ENCODE data around the gene KRTAP12-4. TPM values are rescaled to one million over a fixed set of nuclear protein-coding genes. Genes with fewer than 3 reads are reported as not detected.
"Not testable (repeated sequence)": the region's sequence is repeated elsewhere in the genome, so short reads cannot be mapped to it uniquely, and the experiment has no call there.

The KRTAP12-4 gene
- total RNA-seq, 1 experiment from 2014 or later, result not detected

GRCh38 chr21:44686843-44687561 is 32.5 kb upstream of the KRTAP12-4 start:
- no TSS peak for BruUV-seq (replicated peaks)
- intact Hi-C loops (cut with micrococcal nuclease; ENCODE audit: unreplicated experiment) (no loop called here), in situ Hi-C loops (cut with HindIII; ENCODE audit: low pct_unique_long_range_greater_than_20kb, low sequenced_read_pairs) (no loop called here)
- no peak overlapping the region for H3K27ac ChIP-seq (ENCODE audit: low read length)
- ATAC-seq, result no peak
- no peak for DNase-seq (ENCODE audit: low read depth, low spot score)
- ChIA-PET CTCF (no interaction called here), POLR2A (no interaction called here)
- TF ChIP-seq TCF7L2 (IDR thresholded peaks at IDR 0.05; ENCODE audit: low read depth, low read length), result no peak
- no peak for TF ChIP-seq POLR2AphosphoS5 (IDR thresholded peaks at IDR 0.05; ENCODE audit: low read depth, low read length)
- no peak for TF ChIP-seq CTCF (IDR thresholded peaks at IDR 0.05)
- TF ChIP-seq REST (IDR thresholded peaks at IDR 0.05; ENCODE audit: insufficient read depth in 1 of 2, low read depth in 2 of 2, low read length in 1 of 2), result no peak
- no peak for TF ChIP-seq SIN3A (IDR thresholded peaks at IDR 0.05; ENCODE audit: borderline replicate concordance, insufficient read depth, low read depth, low read length)
- H3K36me3 ChIP-seq (ENCODE audit: control insufficient read depth, insufficient read depth, low read length), result no peaks in the 10 kb centered on the region
- H3K9me3 ChIP-seq (ENCODE audit: control insufficient read depth, insufficient read depth, low read depth, low read length), result no peaks in the 10 kb centered on the region
- no peak overlapping the region for H3K4me3 ChIP-seq (ENCODE audit: low read depth in 2 of 2, low read length in 2 of 2)
- no peaks in the 10 kb centered on the region for H3K27me3 ChIP-seq (ENCODE audit: control insufficient read depth, insufficient read depth, low read length)
- H3K4me1 ChIP-seq (ENCODE audit: control insufficient read depth, insufficient read depth, low read length), result no peaks in the 10 kb centered on the region

GRCh38 chr21:44686000-44686781 is 31.7 kb upstream of the KRTAP12-4 start:
- intact Hi-C loops (cut with micrococcal nuclease; ENCODE audit: unreplicated experiment), result no loop called here
- Histone ChIP-seq H3K27me3 (ENCODE audit: control insufficient read depth, insufficient read depth, low read length) (no peaks in the 10 kb centered on the region), H3K9me3 (ENCODE audit: control insufficient read depth, insufficient read depth, low read depth, low read length) (no peaks in the 10 kb centered on the region), H3K4me3 (ENCODE audit: low read depth in 2 of 2, low read length in 2 of 2) (no peak overlapping the region), H3K4me1 (ENCODE audit: control insufficient read depth, insufficient read depth, low read length) (no peaks in the 10 kb centered on the region), H3K36me3 (ENCODE audit: control insufficient read depth, insufficient read depth, low read length) (no peaks in the 10 kb centered on the region), H3K27ac (ENCODE audit: low read length) (no peak overlapping the region)
- no peak for ATAC-seq
- ChIA-PET POLR2A (no interaction called here), CTCF (no interaction called here)
- no peak for TF ChIP-seq CTCF (IDR thresholded peaks at IDR 0.05)
- TF ChIP-seq POLR2AphosphoS5 (IDR thresholded peaks at IDR 0.05; ENCODE audit: low read depth, low read length), result no peak
- TF ChIP-seq REST (IDR thresholded peaks at IDR 0.05; ENCODE audit: insufficient read depth in 1 of 2, low read depth in 2 of 2, low read length in 1 of 2), result no peak
- no peak for TF ChIP-seq TCF7L2 (IDR thresholded peaks at IDR 0.05; ENCODE audit: low read depth, low read length)
- no peak for TF ChIP-seq SIN3A (IDR thresholded peaks at IDR 0.05; ENCODE audit: borderline replicate concordance, insufficient read depth, low read depth, low read length)
- in situ Hi-C loops (cut with HindIII; ENCODE audit: low pct_unique_long_range_greater_than_20kb, low sequenced_read_pairs), result no loop called here
- DNase-seq (ENCODE audit: low read depth, low spot score), result no peak
- no TSS peak for BruUV-seq (replicated peaks)

GRCh38 chr21:44685050-44685449 is 30.6 kb upstream of the KRTAP12-4 start:
- CTCF ChIA-PET; POLR2A ChIA-PET; ATAC-seq; H3K27ac ChIP-seq (ENCODE audit: low read length); H3K27me3 ChIP-seq (ENCODE audit: control insufficient read depth, insufficient read depth, low read length); H3K4me1 ChIP-seq (ENCODE audit: control insufficient read depth, insufficient read depth, low read length); intact Hi-C loops (cut with micrococcal nuclease; ENCODE audit: unreplicated experiment); in situ Hi-C loops (cut with HindIII; ENCODE audit: low pct_unique_long_range_greater_than_20kb, low sequenced_read_pairs); H3K9me3 ChIP-seq (ENCODE audit: control insufficient read depth, insufficient read depth, low read depth, low read length); BruUV-seq (replicated peaks); H3K4me3 ChIP-seq (ENCODE audit: low read depth in 2 of 2, low read length in 2 of 2); H3K36me3 ChIP-seq (ENCODE audit: control insufficient read depth, insufficient read depth, low read length); DNase-seq (ENCODE audit: low read depth, low spot score): not testable (repeated sequence)
